ENCODE results near the gene MEI1. TPM values are rescaled to one million over a fixed set of nuclear protein-coding genes. Genes with fewer than 3 reads are reported as not detected.

The MEI1 gene
- total RNA-seq, 1 donor from 2014 or later = 35.5 TPM

Other genes with a start within 250 kb of the MEI1 start
- 51.5 and 59.9 TPM in 2 replicates for gene PHF5A, start 230.8 kb upstream of the MEI1 start, total RNA-seq
- gene ACO2, start 230.4 kb upstream of the MEI1 start, total RNA-seq = 86.4 and 90.1 TPM in 2 replicates
- gene POLR3H, start 155.0 kb upstream of the MEI1 start, total RNA-seq = 28.8 and 34.4 TPM in 2 replicates
- gene CSDC2, start 138.5 kb upstream of the MEI1 start, total RNA-seq = not detected in 2 replicates
- gene PMM1, start 109.7 kb upstream of the MEI1 start, total RNA-seq = 26.3 and 26.7 TPM in 2 replicates
- gene DESI1, start 78.5 kb upstream of the MEI1 start, total RNA-seq = 60.2 and 60.8 TPM in 2 replicates
- 275 and 279 TPM in 2 replicates for gene XRCC6, start 78.2 kb upstream of the MEI1 start, total RNA-seq
- 177 and 181 TPM in 2 replicates for gene SNU13, start 10.6 kb upstream of the MEI1 start, total RNA-seq
- 16.4 and 16.5 TPM in 2 replicates for gene CCDC134, start 101.2 kb downstream of the MEI1 start, total RNA-seq
- 156 and 160 TPM in 2 replicates for gene SREBF2, start 133.6 kb downstream of the MEI1 start, total RNA-seq
- gene SHISA8, start 215.6 kb downstream of the MEI1 start, total RNA-seq = 0.90 and 1.2 TPM in 2 replicates
- gene TNFRSF13C, start 227.3 kb downstream of the MEI1 start, total RNA-seq = 1.1 and 1.7 TPM in 2 replicates
- 50.5 and 53.5 TPM in 2 replicates for gene CENPM, start 247.6 kb downstream of the MEI1 start, total RNA-seq